HG02759 (cell line): ENCODE results near the gene PITPNC1.
"Not testable (repeated sequence)": the region's sequence is repeated elsewhere in the genome, so short reads cannot be mapped to it uniquely, and the experiment has no call there.

Experiments
- ATAC-seq: cut with Tn5 transposase; IDR thresholded peaks from one replicate; pipeline ENCODE4 v1.9.1; 2021; ENCODE audit warnings: mild to moderate bottlenecking, moderate library complexity; ENCODE audit not compliant: unreplicated experiment

Gene PITPNC1

DNA sequence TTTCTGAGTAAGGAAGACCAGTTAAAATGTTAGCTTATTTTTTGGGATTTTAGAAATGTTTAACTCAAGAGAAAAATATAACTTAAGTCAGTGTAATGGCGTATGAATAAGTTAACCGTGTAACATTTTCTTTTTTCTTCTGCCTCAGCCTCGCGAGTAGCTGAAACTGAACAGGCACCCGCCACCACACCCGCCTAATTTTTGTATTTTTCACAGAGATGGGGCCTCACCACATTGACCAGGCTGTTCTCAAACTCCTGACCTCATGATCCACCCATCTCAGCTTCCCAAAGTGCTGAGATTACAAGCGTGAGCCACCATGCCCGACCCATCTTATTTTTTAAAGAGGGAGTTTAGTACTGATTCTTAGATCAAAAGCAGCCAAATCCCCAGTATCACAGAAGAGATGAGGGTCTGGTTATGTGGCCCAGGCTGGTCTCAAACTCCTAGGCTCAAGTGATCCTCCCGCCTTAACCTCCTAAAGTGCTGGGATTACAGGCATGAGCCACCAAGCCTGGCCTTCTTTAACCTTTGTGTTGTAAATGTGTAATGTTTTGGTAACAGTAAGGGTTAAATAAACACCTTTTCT, 16.8 kb downstream of the PITPNC1 start:
- ATAC-seq = no peak

DNA sequence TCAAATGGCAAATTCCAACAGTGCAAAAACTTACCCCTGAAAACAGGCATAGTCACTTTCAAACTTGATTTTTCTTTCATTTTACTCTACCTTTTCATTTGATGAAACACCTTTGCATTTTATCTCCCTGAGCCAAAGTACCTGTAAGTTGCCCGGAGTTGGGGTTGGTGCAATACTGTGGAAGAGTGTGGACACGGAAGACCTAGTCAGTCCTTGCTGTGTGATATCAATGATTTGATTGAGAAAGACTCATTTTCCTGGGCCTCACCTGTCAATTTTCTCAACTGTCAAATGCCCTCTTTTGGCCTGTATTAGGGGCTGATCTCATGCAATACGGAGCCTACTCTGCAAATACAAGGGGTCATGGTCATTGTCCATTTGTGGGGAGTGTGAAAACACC, 22.6 kb downstream of the PITPNC1 start:
- ATAC-seq = no peak

DNA sequence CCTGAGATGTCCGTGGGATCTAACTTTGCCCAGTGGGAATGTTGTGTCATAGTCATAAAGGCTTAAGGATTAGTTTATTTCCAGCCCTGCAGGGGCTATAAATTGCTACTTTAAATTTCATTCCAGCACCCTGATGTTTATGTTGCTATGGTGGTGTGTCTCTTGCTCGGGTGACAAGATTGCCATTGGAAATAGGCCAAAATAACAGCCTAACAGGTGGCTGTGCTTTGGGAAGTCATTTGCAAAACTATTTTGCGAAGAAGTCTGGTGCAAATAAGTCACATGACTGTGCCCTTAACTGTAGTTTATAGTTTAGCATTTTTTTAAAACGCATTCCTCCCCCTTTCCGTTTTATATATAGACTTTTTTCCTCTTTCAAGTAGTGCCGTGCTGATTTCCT, 23.1 kb downstream of the PITPNC1 start:
- ATAC-seq = no peak

DNA sequence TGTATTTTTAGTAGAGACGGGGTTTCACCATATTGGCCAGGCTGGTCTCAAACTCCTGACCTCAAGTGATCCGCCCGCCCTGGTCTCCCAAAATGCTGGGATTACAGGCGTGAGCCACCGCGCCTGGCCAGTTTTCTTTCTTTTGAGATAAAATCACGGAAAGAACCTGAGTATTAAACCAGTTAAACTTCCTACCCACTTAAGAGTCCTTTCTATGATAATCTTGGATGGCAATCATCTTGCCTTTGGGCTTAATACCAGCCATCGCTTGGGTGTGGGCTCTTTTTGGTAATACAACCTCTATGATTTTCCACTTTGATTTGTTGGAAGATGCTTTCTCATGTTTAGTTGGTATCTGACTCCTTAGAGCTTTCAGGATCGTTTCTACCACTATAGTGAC, 24.0 kb downstream of the PITPNC1 start:
- no peak for ATAC-seq

DNA sequence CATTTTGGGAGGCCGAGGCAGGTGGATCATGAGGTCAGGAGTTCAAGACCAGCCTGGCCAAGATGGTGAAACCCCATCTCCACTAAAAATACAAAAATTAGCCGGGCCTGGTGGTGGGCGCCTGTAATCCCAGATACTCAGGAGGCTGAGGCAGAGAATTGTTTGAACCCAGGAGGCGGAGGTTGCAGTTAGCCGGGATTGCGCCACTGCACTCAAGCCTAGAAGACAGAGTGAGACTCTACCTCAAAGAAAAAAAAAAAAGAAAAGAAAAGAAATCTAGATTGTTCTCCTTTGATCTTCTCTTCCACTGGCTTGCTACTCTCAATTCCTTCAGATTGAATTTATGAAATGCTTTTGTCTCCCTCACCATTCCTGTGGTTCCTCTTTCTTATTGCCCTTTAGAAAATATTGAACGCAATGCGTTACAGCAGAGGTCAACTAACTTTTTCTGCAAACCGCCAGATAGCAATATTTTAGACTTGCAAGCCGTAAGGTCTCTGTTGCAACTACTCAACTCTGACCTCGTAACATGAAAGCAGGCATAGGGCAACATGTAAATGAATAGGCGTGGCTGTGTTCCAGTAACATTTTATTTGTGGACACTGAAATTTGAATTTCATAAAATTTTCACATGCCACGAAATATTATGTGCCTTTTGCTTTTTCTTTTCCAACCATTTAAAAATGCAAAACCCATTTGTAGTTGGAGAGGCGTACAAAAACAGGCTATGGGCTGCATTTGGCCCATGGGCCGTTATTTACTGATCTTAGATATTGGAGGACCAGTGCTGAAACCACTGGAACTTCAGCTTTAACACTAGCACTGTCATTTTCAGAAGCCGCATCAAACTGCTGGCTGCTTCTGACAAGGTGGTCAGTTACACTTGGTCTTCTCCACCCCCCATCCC, 24.8 kb downstream of the PITPNC1 start:
- no peak for ATAC-seq

DNA sequence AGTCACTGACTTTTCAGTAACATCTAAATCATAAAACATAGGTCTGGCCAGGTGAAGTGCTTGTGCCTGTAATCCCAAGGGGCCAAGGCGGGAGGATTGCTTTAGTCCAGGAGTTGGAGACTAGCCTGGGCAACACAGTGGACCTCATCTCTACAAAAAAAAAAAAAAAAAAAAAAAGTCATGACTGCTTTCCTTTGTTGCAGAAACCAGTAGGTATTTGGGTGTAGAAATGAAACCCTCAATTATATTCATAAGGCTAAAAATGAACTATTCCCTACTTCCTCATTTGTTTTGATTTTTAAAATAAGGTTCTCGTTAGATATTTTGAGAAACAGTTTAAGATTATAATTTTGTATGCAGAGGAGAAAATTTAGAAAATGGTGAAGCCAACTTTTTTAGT, 26.0 kb downstream of the PITPNC1 start:
- ATAC-seq = no peak

DNA sequence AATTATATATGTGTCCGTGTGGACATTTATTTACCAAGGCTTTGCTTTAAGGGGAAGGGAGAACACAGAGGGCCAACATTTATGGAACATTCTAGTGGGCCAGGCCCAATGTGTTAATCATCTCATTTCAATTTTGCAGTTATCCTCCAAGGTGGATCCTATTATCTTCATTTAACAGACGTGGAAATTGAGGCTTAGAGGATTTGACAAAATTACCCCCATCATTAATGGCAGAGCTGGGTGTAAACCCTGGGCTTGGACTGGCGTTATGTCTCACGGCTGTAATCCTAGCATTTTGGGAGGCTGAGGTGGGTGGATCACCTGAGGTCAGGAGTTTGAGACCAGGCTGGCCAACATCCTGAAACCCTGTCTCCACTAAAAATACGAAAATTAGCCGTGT, 26.4 kb downstream of the PITPNC1 start:
- no peak for ATAC-seq

DNA sequence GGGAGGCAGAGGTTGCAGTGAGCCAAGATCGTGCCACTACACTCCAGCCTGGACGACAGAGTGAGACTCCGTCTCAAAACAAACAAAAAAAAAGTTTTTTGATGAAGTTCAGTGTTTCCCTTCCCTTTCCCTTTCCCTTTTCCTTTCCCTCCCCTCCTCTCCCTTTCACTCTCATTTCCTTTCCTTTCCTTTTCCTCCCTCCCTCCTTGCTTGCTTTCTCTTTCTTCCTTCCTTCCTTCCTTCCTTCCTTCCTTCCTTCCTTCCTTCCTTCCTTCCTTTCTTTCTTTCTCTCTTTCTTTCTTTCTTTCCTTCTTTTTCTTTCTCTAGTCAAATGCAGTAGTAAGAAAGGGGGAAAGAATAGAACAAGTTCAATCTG, 31.4 kb downstream of the PITPNC1 start:
- not testable (repeated sequence) for ATAC-seq

DNA sequence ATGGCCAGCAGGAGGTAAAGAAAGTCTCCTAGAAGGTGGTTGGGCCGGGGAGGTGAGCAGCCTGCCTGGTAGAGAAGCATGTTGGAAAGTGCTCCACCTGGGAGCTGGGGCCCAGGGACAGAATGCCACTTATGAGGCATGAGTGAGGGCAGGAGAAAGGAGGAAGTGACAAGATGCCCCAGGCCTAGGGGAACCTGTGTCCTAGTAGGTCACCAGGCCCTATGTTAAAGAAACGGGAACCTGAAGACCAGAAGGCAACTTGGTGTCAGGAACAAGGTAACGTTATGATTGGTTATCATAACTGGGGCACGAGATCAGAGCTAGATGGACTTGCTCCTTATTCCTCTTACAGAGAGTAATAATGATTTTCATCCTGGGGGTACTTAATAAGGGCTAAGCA, 34.3 kb downstream of the PITPNC1 start:
- ATAC-seq = no peak

DNA sequence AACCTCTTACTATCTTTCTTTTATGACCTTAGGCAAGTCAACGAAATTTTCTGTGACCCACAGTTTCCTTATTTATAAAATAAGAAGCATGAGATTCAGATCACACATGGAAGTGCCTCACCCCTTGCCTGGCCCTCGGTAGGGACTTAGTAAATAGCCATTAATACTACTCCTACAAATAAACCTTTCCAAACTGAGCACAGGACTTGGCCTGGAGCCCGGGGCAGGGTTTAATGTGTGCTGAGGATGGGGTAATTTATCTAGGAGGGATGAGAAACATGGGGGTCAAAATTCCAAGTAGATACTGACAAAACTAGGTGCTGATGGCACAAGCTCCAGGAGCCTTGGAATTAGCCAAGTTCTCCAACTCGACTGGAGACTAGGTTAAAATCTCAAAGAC, 35.0 kb downstream of the PITPNC1 start:
- ATAC-seq = no peak

DNA sequence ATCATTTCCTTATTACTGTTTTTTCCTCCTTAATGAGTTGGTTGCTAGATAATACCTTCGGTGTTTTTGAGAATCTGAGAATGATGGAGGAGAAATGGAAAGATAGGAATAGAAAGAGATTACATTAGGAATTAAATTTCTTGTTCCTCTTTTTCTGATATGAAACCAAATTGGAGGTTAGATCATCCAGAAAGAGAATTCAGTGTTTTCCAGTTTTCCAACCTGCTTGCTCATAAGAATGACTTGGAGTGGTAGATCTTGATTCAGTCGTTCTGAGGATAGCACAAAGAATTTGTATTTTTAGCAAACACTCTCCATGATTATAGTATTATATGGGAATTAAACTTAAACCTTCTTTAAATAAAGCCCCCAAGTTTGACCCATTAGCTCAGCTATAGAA, 35.9 kb downstream of the PITPNC1 start:
- ATAC-seq = no peak

DNA sequence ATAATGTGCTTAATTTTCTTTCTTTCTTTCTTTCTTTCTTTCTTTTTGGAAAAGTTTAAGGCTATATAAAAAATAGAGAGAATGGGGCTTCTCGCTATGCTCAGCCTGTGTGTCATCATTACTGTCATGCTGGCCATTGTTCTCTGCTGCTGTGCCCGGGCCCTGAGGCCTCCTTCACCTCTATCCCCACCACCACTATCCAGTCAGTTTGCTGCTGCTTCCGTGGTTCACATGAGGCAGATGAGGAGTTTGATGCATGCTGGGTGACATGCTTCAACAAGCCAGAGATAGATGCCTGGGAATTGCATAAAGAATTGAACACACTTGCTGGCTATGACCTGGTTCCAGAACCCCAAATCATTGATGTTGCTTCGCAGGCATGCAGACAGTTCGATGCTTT, 36.3 kb downstream of the PITPNC1 start:
- no peak for ATAC-seq

DNA sequence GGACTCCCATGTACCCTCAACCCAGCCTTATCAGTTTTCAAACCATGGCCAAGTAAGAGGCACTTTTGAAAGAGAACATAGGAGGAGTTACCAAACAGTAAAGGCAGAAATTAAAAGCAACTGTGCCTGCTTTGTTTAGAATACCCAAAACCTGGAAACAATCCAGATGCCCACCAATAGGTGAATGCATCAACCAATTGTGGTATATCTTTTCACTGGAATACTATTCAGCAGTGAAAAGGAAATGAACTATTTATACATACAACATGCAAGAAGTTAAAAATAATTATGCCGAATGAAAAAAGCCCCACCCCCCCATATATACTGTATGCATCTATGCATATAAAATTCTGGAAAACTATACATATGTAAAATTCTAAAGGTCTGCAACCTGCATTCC, 37.0 kb downstream of the PITPNC1 start:
- ATAC-seq = no peak

DNA sequence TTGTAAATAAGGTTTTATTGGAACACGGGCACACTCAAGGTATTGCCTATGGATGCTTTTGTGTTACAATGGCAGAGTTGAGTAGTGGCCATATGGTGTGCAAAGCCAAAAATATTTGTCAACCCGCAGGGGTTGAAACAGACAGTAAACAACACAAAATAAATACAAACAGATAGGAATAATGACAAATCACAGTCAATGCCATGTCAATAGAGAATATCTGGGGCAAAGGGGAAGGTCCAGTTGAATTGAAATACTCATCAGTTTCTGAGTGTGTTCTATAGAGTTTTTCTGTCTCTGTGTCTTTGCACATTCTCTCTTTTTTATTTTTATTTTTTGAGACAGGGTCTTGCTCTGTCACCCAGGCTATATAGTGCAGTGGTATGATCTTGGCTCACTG, 37.5 kb downstream of the PITPNC1 start:
- ATAC-seq = no peak

DNA sequence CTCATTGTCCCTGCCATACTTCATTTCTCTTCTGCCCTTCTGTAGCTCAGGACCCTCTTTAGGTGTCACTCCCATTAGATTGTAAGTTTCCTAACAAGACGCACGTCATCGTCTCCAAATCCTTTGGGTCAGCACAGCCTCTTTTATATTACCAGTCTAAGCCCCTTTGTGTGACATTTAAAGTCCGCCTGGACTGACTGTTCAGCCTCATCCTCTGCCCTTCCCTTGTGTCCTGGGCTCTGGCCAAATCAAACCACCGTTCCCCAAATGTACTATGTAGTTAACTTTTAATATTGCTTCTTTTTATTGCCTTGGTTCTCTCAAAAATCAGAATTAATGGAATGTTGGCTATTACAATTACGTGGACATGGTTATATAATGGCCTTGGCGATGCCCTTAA, 38.2 kb downstream of the PITPNC1 start:
- ATAC-seq = no peak

DNA sequence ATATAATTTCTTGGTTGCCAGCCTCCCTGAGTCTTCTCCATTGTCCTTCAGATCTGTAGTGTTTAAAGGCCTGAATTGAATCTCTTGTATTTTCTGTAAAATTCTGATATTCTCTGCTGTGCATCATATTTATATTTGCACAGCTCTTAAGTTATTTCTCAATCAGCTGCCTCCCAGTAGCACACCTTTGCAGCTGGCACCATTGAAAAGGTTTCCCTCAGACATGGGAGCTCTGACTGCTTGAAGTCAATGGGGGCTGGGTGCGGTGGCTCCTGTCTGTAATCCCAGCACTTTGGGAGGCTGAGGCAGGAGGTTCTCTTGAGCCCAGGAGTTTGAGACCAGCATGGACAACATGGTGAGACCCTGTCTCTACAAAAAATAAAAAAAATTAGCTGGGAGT, 40.4 kb downstream of the PITPNC1 start:
- ATAC-seq = no peak

DNA sequence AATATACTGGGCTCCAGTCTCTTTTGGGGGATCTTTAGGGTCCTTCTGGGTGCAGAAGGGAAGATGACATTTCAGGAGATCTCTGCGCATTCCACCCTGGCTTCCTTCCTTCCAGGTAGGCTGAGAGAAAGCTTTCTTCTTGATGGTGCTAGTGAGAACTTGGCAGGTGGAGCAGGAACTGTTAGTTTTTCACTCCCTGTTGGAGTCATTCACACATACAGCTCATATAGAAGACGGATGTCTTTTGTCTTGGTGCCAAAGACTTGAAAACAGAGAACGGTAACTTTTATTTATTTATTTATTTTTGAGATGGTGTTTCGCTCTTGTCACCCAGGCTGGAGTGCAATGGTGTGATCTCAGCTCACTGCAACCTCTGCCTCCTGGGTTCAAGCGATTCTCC, 43.9 kb downstream of the PITPNC1 start:
- no peak for ATAC-seq

DNA sequence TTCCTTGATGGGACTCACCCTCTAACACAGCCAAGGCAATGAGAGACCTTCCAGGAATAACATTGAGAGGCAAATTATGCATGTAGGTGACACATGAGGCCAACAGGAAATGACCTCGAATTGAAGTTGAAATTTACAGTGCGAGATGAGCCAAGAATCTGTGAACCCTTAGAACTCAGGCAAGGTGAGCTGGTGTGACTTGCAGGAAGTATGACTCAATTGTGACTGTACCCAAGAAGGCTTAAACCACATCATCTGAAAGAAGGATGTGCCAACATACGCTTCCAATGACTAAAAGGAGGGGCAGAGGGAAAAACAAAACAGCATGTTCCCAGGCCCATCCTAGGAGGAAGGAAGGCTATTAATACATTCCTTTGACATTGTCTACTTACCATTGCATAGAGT, 44.8 kb downstream of the PITPNC1 start:
- ATAC-seq = no peak

DNA sequence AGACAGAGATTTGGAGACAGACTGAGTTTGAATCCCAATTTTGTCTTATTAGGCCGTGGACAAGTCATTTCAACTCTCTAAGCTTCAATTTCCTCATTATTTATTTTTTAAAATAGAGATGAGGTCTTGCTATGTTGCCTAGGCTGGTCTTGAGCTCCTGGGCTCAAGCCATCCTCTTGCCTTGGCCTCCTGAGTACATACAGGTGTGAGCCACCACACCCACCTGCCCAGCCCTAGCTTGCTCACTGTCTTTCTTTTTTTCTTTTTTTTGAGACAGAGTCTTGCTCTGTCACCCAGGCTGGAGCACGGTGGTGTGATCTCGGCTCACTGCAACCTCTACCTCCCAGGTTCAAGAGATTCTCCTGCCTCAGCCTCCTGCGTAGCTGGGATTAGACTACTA, 45.2 kb downstream of the PITPNC1 start:
- ATAC-seq = not testable (repeated sequence)

DNA sequence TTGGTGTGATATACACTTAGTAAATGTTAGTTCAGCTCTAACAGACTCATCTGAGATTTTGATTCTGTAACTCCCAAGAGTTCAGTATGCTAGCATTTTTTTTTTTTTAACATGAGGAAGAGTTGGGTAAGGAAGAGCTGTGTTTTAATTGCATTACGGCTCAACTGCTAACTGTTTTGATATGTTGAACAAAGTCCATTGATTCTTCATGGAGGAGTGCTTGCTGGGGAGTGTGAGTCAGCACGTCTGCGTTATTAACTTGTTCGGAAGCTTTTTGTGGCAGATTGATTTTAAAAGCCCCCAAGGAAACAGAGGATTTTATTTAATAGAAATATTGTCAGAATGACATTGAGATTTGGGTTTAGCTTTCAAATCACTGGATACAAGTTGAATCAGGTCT, 45.8 kb downstream of the PITPNC1 start:
- ATAC-seq = no peak

DNA sequence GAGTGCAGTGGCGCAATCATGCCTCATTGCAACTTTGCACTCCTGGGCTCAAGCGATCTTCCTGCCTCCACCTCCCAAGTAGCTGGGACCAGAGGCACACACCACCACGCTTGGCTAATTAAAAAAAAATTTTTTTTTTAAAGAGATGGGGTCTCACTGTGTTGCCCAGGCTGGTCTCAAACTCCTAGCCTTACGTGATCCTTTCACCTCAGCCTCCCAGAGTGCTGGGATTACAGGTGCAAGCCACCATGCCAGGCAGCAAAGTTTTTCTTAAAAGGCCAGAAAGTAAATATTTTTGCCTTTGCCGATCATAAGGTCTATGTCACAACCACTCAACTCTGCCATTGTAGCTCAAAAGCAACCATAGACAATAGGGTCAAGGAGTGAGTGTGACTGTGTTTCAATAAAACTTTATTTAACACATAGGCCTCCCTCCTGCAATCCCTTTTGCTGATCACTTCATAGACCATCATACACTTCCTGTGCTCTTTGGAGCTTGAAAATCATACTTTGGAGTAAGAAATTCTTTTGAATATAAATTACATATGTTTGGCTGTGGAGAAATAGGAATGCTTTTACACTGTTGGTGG, 48.6 kb downstream of the PITPNC1 start:
- ATAC-seq = no peak

DNA sequence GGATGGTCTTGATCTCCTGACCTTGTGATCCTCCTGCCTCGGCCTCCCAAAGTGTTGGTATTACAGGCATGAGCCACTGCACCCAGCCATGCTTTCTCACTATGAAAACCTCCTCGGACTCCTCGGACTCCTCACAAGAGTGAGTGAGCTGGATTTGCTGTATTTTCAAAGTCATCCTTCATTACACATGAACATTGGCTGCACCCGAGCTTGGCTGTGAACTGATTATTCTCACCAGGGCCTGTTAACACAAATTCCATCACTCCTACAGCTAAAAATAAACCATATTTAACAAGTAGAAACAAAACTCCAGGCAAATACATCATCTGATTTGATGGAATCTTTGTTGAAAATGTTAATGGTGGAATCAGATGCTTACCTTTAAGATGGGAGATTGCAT, 50.3 kb downstream of the PITPNC1 start:
- no peak for ATAC-seq
